Activated naive CD4-positive, alpha-beta T cell treated with anti-CD3 and anti-CD28 coated beads for 36 hours (primary cell): Measurements from ENCODE around the gene R3HDM4. TPM values are rescaled to one million over a fixed set of nuclear protein-coding genes. Genes with fewer than 3 reads are reported as not detected.

Source experiments
- CTCF ChIA-PET: fragments of 350-600 bp; sonication (Branson Sonifier 250); formaldehyde crosslinking; loops from one replicate; lab custom pipeline; 2021; ENCODE audit warnings: antibody characterized with exemption; lab: Charles Lee
- DNase-seq: peaks from one replicate; pipeline ENCODE4 v3.0.0-alpha.2; 2020
- H3K27ac Mint-ChIP-seq: one replicate; pipeline ENCODE4 v1.8.0; 2021; ENCODE audit warnings: mild to moderate bottlenecking, mixed read lengths
- H3K27me3 Mint-ChIP-seq: one replicate; pipeline ENCODE4 v1.8.0; 2021; ENCODE audit warnings: low read depth, mixed read lengths
- H3K36me3 Mint-ChIP-seq: one replicate; pipeline ENCODE4 v1.8.0; 2021; ENCODE audit warnings: low read depth, mixed read lengths
- H3K4me1 Mint-ChIP-seq: one replicate; pipeline ENCODE4 v1.8.0; 2021; ENCODE audit warnings: low read depth, mixed read lengths
- H3K4me3 Mint-ChIP-seq: one replicate; pipeline ENCODE4 v1.8.0; 2021; ENCODE audit warnings: mild to moderate bottlenecking, moderate library complexity, mixed read lengths
- H3K9me3 Mint-ChIP-seq: one replicate; pipeline ENCODE4 v1.8.0; 2021; ENCODE audit warnings: mixed read lengths
- intact Hi-C: fragments of 100-400 bp; cut with micrococcal nuclease; formaldehyde crosslinking; loops from one replicate; pipeline ENCODE4 v1.15.1; 2023
- total RNA-seq, 2 experiments: library from RNA; stranded (reverse); gene quantifications; one replicate each; pipeline ENCODE4 v1.2.3, GENCODE V29; 2021

R3HDM4 gene
- total RNA-seq, 2 experiments from 2014 or later: 111 to 120 TPM

GRCh38 chr19:848386-848921, 64.6 kb downstream of the R3HDM4 start:
- H3K27me3 Mint-ChIP-seq: peaks cover 50% of the 10 kb centered on the region
- DNase-seq: no peak
- H3K4me1 Mint-ChIP-seq: peaks cover 4% of the 10 kb centered on the region
- intact Hi-C loops: no loop called here
- no peaks in the 10 kb centered on the region for H3K9me3 Mint-ChIP-seq
- CTCF ChIA-PET: interaction anchor here (0.6 to 0.8 kb wide), 2 partner anchors 9 to 250 kb away, joined by 3 read pairs; no protein-coding TSS in a partner anchor
- no peak overlapping the region for H3K4me3 Mint-ChIP-seq
- H3K27ac Mint-ChIP-seq: no peak overlapping the region
- no peaks in the 10 kb centered on the region for H3K36me3 Mint-ChIP-seq

Other genes with a start within 250 kb of the R3HDM4 start
- 1 to 10 TPM; 9.3 to 9.8 TPM for gene FSTL3, start 236.8 kb downstream of the R3HDM4 start, total RNA-seq
- gene PRSS57, start 217.8 kb downstream of the R3HDM4 start, total RNA-seq: not detected
- gene PALM, start 204.3 kb downstream of the R3HDM4 start, total RNA-seq: 1 to 10 TPM in 1 of 2 experiments, under 1 TPM in 1; 0.84 to 1.0 TPM
- gene MISP, start 162.1 kb downstream of the R3HDM4 start, total RNA-seq: not detected
- 100 to 1,000 TPM; 510 to 532 TPM for gene PTBP1, start 115.8 kb downstream of the R3HDM4 start, total RNA-seq
- not detected for gene PLPPR3, start 91.3 kb downstream of the R3HDM4 start, total RNA-seq
- gene AZU1, start 85.4 kb downstream of the R3HDM4 start, total RNA-seq: not detected
- gene PRTN3, start 72.2 kb downstream of the R3HDM4 start, total RNA-seq: not detected
- gene ELANE, start 60.9 kb downstream of the R3HDM4 start, total RNA-seq: not detected
- under 1 TPM; 0.17 to 0.25 TPM for gene CFD, start 53.6 kb downstream of the R3HDM4 start, total RNA-seq
- 10 to 100 TPM; 61.3 to 68.1 TPM for gene MED16, start 20.0 kb downstream of the R3HDM4 start, total RNA-seq
- gene RNU6-9, start 19.7 kb downstream of the R3HDM4 start, total RNA-seq: not detected
- gene KISS1R, start 4.1 kb upstream of the R3HDM4 start, total RNA-seq: 1 to 10 TPM; 5.3 to 6.6 TPM
- 10 to 100 TPM; 23.1 to 28.4 TPM for gene ARID3A, start 12.8 kb upstream of the R3HDM4 start, total RNA-seq
- gene WDR18, start 71.1 kb upstream of the R3HDM4 start, total RNA-seq: 10 to 100 TPM; 77.8 to 82.0 TPM
- under 1 TPM in 1 of 2 experiments, not detected in 1; 0.10 TPM for gene GRIN3B, start 87.2 kb upstream of the R3HDM4 start, total RNA-seq
- 100 to 1,000 TPM; 105 to 109 TPM for gene TMEM259, start 107.9 kb upstream of the R3HDM4 start, total RNA-seq
- not detected for gene RNU6-2, start 108.3 kb upstream of the R3HDM4 start, total RNA-seq
- 100 to 1,000 TPM; 104 TPM for gene CNN2, start 113.4 kb upstream of the R3HDM4 start, total RNA-seq
- gene ABCA7, start 126.9 kb upstream of the R3HDM4 start, total RNA-seq: 10 to 100 TPM; 24.4 to 30.1 TPM
- gene ARHGAP45, start 153.9 kb upstream of the R3HDM4 start, total RNA-seq: 100 to 1,000 TPM; 123 to 136 TPM
- gene POLR2E, start 182.2 kb upstream of the R3HDM4 start, total RNA-seq: 100 to 1,000 TPM; 238 to 258 TPM
- 100 to 1,000 TPM; 244 to 253 TPM for gene GPX4, start 190.8 kb upstream of the R3HDM4 start, total RNA-seq